Activated CD4-positive, alpha-beta T cell treated with anti-CD3 and anti-CD28 coated beads, Interleukin-2, amount 50 U/mL, for 48 hours (primary cell): ENCODE measurements around the gene SMARCD2.
A peak's percentile ranks its signal among the peaks of the same experiment; 100 is the strongest.
"Not testable (repeated sequence)": the region's sequence is repeated elsewhere in the genome, so short reads cannot be mapped to it uniquely, and the experiment has no call there.

Experiments
- DNase-seq, 2 experiments: peaks; one replicate each; pipeline ENCODE4 v3.0.0-alpha.2; 2020

The SMARCD2 gene

DNA sequence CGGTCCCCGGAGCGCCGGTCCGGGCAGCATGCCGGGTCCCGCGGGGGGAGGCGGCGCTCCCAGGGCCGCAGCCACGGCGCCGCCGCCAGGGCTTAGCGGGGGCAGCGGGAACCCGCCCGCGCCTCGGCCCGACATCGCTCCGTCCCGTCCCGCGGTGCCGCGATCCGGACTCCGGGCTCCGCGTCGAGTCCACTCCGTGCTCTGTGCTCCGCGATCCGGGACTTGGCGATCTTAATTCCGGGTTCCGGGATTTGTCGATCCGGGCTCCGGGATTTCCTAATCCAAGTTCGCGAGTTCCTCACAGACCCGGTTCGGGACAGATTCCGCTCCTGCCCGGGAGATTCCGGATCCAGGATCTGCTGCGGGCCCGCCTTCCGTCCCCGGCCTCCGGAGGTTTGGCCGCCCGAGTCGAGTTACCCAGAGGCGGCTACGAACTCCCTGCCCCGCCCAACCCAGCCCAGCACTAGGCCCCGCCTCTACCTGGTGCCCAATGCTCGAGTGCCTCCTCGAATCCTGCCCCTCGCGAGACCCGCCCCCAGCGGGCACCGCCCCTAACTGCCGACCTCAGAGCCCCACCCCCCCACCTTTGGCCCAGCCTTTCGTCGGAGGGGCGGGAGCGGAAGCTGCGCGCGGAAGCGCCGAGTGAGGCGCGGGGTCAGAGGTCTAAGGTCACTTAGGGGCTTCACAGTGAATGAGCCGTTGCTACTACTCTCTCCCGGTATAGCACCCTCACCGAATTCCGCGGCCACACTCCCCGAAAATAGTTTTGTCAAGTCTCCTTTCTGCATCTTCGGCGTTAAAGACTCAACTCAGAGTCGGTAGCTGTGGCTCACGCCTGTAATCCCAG lies at the start of gene SMARCD2:
TSS of gene SMARCD2 (minus strand) at position 146 of the 847 bp plus-strand sequence. CDS start at position 135, 11 bp downstream.
- DNase-seq: peak; percentile 99 to 100

DNA sequence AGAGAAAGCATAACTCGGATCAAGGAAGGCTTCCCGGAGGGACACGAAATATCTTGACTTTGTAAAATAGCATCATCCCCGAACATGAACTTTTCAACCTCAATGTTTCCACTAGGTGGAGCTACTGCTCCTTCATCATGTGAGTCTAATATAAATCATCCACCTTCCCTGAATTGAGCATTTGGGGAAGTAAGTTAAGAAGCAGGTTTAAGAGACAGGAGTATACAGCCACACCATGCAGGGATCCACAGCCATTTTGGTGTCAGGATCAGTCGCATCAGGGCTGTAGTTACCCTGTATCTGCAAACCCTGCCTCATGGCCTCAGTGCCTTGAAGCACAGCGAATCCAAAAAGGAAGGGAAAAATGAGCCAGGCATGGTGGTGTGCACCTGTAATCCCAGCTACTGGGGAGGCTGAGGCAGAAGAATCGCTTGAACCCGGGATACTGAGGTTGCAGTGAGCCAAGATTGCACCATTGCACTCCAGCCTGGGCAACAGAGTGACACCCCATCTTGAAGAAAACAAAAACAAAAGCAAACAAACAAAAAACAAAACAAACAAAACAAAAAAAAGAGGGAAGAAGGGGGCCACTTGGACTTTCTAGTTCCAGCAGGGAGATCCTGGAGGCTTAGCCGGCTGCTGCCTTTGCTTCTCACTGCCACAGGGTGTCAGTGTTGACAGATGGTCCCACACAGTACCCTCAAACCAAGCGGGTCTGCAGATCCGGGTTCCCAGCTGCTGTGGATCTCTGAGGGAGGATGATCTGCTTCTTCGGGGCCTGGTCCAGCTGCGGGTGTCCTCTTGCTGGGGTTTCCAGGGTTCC lies 46.8 kb upstream of the SMARCD2 start:
- DNase-seq: not testable (repeated sequence)

DNA sequence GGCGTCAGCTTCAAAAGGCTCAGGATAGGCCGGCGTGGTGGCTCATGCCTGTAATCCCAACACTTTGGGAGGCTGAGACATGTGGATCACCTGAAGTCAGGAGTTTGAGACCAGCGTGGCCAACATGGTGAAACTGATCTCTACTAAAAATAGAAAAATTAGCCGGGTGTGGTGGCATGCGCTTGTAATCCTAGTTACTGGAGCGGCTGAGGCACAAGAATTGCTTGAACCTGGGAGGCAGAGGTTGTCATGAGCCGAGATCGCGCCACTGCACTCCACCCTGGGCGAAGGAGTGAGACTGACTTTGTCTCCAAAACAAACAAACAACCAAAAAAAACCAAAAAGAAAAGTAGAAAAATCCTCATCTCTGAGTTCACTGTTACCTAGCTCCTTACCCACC lies 42.6 kb upstream of the SMARCD2 start:
- not testable (repeated sequence) for DNase-seq

DNA sequence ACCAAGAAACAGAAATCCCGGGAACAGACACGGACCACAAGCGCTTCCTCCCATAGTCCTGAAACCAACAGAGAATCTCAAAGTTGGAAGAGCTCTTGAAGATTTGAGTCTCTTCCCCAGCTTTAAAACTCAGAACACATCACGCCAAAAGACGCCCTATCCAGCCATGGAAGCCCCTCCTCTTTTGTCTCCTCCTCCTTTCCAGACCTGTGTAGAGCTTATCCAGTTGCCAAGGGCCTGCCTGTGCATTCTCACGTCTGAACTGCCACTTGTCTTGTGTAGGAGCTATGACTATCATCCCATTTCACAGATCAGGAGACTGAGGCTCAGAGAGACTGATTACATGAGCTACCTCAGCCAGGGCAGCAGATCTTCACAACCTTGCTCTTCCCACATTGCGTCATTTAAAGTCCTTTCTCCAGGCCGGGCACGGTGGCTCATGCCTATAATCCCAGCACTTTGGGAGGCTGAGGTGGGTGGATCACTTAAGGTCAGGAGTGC lies 40.2 kb upstream of the SMARCD2 start:
- not testable (repeated sequence) for DNase-seq

DNA sequence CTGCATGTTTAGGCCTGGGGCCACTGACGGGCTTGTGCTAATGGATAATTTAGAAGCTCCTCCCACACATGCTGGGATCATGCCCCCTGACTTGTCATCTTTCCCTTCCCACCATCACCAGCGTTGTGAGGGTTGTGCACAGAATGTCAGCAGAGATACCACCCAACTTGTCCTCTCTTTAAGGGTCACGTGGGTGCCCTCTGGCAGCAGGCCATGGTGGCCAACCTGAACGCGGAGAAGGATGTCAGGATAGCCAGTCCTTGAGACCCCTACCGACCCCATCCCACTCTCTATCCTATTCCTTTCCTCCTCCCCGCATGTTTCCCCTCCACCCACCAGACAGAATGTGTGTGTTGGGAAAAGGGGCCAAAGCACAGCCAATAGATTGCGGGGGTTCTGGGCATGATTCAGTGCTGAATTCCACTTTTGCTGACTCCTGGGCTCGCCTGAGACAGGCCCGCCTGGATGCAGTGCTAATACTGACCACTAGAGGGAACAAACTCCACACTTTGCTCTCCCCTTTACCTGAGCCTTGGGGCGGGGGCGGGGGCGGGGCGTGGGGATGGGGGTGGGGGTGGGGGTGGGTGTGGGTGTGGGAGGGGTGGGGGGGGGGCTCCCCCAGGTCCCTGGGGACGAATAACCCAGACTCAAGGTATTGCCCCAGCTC lies 39.6 kb upstream of the SMARCD2 start, which contains the start of gene GH2:
TSS of gene GH2 (minus strand) at position 10 of the 667 bp plus-strand sequence. CDS start 143 bp downstream, outside the sequence.
- DNase-seq: peak; percentile 67 to 74

DNA sequence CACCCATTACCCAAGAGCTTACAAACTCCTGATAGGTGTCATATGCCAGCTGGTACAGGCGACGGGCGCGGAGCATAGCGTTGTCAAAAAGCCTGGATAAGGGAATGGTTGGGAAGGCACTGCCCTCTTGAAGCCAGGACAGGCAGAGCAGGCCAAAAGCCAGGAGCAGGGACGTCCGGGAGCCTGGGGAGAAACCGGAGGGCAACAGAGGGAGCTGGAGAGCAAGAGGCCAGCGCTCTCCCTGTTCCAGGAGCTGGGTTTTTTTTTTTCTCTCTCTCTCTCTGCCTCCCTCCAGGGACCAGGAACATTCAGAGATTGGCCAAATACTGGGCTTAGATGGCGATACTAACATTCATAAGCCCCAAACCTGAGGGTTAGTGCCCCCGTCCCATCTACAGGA lies 38.9 kb upstream of the SMARCD2 start:
- not testable (repeated sequence) for DNase-seq

DNA sequence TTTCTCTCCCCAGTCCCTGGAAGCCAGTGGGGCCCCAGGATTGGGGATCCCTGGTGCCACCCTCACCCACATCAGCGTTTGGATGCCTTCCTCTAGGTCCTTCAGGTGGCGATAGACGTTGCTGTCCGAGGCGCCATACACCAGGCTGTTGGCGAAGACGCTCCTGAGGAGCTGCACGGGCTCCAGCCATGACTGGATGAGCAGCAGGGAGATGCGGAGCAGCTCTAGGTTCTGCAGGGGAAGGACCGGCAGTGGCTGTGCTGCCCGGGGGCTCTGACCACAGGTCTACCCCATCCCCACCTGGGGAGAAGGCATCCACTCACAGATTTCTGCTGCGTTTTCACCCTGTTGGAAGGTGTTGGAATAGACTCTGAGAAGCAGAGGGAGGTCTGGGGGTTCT lies 38.2 kb upstream of the SMARCD2 start:
- no peak for DNase-seq

DNA sequence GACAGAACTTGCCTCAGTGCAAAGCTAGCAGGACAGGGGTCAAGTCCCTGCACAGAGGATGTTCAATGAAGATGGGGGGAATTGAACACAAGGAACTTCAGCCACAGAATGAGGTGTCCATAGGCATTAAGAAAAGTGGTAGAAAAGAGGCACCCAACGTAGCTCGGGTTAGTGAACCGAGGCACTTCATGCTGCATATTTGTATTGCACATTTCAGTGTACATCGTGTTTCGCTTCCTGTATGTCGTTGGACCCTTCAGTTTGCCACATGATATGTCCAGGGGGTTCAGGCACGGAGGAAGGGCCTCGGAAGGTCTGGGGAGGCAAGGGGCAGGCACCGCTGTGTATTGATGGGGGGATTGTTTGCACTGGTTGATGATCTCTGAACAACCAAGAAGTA lies 35.9 kb upstream of the SMARCD2 start:
- not testable (repeated sequence) for DNase-seq

DNA sequence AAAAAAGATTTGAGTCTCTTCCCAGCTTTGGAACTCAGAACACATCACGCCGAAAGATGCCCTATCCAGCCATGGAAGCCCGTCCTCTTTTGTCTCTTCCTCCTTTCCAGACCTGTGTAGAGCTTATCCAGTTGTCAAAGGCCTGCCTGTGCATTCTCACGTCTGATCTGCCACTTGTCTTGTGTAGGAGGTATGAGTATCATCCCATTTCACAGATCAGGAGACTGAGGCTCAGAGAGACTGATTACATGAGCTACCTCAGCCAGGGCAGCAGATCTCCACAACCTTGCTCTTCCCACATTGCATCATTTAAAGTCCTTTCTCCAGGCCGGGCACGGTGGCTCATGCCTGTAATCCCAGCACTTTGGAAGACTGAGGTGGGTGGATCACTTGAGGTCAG lies 32.2 kb upstream of the SMARCD2 start:
- not testable (repeated sequence) for DNase-seq

DNA sequence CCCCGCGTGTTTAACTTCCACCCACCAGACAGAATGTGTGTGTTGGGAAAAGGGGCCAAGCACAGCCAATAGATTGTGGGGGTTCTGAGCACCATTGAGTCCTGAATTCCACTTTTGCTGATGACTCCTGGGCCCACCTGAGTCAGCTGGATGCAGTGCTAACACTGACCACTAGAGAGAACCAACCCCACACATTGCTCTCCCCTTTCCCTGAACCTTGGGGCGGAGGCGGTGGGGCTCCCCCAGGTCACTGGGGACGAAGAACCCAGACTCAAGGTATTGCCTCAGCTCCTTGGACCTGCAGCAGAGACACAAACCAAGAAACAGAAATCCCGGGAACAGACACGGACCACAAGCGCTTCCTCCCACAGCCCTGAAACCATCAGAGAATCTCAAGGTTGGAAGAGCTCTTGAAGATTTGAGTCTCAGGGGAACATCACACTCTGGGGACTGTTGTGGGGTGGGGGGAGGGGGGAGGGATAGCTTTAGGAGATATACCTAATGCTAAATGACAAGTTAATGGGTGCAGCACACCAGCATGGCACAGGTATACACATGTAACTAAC lies 31.7 kb upstream of the SMARCD2 start:
- DNase-seq: not testable (repeated sequence)

DNA sequence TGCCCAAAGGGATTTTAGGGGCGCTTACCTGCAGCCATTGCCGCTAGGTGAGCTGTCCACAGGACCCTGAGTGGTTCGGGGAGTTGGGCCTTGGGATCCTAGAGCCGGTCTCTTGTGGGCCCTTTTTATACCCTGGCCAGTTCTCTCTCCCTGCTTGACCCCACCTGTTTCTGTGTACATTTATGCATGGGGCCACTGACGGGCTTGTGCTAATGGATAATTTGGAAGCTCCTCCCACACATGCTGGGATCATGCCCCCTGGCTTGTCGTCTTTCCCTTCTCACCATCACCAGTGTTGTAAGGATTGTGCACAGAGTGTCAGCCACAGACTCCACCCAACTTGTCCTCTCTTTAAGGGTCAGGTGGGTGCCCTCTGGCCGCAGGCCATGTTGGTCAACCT lies 31.1 kb upstream of the SMARCD2 start, which contains the start of gene CSH2:
TSS of gene CSH2 (minus strand) at position 101 of the 400 bp plus-strand sequence. CDS start at position 38, 63 bp downstream.
- DNase-seq: not testable (repeated sequence)

DNA sequence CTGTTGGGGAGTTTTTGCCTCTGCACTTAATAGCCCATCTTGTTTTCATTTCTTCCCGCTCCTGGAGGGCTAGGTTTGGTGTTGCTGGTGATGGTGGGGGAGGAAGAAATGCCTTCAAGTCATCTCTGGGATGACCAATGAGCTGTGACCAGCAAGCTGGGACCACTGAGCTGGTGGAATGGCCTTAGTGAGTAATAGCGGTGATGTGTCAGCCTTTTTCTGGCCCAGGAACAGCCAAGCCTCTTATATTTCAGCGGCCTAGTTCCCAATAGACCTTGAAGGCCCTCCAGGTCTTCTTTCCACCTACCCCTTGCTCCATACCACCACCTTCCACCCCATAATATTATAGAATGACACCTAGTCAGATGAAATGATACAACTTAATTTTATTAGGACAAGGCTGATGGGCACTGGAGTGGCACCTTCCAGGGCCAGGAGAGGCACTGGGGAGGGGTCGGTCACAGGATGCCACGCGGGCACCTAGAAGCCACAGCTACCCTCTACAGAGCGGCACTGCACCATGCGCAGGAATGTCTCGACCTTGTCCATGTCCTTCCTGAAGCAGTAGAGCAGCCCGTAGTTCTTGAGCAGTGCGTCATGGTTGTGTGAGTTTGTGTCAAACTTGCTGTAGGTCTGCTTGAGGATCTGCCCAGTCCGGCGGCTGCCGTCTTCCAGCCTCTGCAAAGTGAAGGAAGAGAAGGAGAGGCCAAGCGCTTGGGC lies 29.3 kb upstream of the SMARCD2 start:
- DNase-seq: not testable (repeated sequence)

DNA sequence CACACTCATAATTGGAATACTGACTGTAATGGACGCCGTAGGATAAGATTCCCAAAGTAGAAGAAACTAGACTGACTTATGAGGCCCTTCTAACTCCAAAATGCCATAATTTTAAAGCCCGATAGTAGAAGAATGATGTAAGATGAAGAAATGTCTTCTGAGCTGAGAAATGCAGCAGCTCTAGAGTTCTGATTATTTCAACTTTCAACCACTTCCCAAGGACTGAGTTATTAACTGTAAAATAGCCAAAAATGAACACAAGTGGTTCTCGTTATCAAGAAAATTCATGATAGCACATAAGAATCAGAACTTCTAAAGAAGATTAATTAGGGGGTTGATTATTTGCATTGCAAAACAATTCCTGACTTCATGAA lies 27.8 kb upstream of the SMARCD2 start:
- not testable (repeated sequence) for DNase-seq

DNA sequence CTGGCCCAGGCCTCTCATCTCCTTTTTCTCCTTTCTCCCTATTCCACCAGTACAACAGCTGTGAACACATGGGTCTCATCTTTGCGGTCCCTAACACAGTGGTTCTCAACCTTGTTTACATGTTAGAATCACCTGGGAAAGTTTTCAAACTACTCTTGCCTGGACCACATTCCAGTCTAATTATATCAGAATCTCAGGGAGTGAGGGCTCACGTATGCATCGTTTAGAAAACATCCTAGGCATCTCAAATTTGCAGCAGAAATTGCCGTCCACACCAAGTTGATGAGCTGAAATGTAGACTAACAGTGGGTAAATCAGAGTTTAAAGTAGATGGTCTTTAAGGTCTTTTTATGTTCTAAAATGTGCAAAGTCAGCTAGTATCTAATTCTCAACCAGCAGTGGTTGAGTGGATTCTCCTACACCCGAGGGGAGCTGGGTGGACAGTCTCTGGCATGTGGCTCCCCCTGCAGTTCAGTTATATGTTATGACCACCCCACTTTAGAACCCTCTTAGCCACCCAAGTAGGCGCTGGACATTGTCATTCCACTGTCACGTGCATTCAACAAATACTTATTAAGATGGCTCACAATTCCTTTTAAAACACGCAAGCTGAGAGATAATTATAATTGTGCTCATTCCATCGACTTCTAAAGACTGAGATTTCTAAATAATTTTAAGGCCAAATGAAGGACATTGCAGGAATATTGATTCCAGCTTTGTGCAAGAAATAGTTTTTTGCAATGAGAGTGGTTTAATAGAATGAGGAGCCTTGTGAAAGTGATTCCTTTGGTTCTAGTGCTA lies 27.2 kb upstream of the SMARCD2 start:
- DNase-seq: not testable (repeated sequence)

DNA sequence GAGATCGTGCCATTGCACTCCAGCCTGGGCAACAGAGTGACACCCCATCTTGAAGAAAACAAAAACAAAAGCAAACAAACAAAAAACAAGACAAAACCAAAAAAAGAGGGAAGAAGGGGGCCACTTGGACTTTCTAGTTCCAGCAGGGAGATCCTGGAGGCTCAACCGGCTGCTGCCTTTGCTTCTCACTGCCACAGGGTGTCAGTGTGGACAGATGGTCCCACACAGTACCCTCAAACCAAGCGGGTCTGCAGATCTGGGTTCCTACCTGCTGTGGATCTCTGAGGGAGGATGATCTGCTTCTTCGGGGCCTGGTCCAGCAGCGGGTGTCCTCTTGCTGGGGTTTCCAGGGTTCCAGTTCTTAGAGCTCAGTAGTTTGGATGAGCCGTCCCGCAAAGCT lies 24.1 kb upstream of the SMARCD2 start:
- DNase-seq: not testable (repeated sequence)

DNA sequence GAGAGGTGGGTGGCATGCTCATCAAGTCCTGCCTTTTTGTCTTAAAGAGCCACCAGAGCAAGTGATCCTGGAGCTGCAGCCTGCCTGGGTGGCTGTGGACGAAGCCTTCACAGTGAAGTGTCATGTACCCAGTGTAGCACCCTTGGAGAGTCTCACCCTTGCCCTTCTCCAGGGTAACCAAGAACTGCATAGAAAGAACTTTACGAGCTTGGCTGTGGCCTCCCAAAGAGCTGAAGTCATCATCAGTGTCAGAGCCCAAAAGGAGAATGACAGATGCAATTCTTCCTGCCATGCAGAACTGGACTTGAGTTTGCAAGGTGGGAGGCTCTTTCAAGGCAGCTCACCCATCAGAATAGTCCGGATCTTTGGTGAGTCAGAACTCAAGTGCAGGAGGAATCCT lies 16.8 kb upstream of the SMARCD2 start:
- no peak for DNase-seq

DNA sequence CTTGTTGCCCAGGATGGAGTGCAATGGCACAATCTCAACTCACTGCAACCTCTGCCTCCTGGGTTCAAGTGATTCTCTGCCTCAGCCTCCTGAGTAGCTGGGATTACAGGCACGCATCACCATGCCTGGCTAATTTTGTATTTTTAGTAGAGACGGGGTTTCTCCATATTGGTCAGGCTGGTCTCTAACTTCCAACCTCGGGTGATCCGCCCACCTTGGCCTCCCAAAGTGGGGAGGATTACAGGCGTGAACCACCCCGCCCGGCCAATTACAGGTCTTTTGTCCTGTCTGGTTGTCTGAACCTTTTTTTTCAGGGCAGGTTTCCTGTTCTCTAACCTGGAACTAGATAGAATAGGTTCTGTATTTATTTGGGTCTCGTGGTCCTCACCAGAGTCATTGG lies 13.9 kb upstream of the SMARCD2 start:
- not testable (repeated sequence) for DNase-seq

DNA sequence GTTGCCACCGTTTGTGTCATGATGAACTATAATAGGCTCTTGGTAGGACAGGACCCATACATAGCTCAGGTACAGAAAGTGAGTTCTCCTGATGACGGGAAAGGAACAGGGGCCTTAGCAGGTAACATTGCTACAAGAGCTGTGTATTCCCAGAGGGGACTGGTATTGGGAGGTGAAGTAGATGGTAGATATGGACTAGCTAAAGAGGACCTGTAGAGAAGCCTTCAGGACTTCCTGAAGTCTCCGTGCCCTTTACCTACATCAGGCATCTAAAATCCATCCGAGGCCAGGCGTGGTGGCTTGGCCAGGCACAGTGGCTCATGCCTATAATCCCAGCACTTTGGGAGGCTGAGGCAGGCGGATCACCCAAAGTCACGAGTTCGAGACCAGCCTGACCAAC lies 12.7 kb upstream of the SMARCD2 start:
- DNase-seq: no peak

DNA sequence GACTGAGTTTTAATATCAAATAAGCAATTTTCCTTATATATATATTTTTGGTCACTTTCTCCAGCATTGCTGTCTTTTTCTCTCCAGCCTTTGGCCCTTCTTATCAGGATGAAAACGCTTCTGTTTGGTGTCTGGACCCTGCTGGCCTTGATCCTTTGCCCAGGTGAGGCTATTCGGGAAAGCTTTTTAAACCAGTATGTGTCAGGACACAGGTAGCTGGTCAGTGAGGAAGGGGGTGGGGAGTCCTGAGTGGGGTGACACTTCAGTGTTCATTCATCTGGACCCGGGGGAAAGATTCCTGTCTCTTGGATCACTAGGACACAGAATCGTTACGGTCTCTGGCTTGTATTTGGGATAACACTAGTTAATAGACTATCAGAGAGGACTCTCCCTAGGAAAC lies 12.2 kb upstream of the SMARCD2 start:
- no peak for DNase-seq

DNA sequence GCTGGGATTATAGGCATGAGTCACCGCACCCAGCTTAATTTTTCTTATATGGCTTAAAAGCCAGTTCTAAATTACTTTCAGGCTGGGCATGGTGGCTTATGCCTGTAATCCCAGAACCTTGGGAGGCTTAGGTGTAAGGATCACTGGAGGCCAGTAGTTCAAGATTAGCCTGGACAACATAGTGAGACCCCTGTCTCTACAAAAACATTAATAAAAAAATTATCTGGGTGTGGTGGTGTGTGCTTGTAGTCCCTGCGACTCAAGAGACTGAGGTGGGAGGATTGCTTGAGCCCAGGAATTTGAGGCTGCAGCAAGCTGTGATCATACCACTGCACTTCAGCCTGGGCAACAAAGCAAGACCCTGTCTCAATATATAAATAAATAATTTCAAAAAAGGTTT lies 10.8 kb upstream of the SMARCD2 start:
- no peak for DNase-seq

DNA sequence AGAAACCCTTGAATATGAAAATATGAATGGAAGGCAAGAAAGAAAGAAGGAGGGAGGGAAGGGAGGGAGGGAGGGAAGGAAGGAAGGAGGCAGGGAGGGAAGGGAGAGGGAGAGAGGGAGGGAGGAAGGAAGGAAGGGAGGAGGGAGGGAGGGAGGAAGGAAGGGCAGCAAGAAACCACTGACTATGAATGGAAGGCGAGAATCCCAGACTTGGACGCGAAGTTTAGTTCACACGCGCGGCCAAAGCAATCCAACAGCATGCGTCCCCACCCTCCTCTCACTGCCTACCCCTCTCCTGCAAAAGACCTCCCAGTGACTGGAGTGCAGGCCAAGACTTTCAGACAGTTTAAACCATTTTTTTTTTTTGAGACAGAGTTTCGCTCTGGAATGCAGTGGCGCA lies 7.9 kb upstream of the SMARCD2 start:
- no peak for DNase-seq
